GM20000 (cell line): ENCODE measurements around the gene DNASE2B.
"Not testable (repeated sequence)": the region's sequence is repeated elsewhere in the genome, so short reads cannot be mapped to it uniquely, and the experiment has no call there.

Experiments used
- DNase-seq: peaks from one replicate; pipeline ENCODE4 v3.0.0; 2012; ENCODE audit warnings: low spot score
- TF ChIP-seq, protein P1 (sequence below): IDR thresholded peaks from 2 replicates; pipeline ENCODE4 v1.5.1; 2012; ENCODE audit warnings: mild to moderate bottlenecking, control low read depth; ENCODE audit errors: extremely low read depth, missing control alignments

Gene DNASE2B

DNA sequence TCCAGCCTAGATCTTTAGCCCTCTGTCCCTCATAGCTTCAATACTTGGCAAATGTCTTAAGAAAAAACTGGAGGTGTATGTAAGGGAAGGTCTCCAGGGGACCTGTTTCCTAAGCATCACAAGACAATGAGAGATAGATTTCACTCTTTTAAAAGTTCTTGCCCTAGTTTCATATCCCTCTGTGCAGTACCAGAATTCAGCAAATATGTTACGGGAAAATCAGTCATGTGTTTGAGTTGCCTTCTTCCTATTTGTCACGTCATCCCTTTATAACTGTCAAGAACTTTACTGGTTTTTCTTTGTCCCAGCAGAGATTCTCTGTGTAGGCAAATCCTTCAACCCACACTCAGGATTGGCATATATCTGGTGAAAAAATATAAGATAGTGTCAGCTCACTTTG lies 32.3 kb downstream of the DNASE2B start:
- TF ChIP-seq, protein P1, sequence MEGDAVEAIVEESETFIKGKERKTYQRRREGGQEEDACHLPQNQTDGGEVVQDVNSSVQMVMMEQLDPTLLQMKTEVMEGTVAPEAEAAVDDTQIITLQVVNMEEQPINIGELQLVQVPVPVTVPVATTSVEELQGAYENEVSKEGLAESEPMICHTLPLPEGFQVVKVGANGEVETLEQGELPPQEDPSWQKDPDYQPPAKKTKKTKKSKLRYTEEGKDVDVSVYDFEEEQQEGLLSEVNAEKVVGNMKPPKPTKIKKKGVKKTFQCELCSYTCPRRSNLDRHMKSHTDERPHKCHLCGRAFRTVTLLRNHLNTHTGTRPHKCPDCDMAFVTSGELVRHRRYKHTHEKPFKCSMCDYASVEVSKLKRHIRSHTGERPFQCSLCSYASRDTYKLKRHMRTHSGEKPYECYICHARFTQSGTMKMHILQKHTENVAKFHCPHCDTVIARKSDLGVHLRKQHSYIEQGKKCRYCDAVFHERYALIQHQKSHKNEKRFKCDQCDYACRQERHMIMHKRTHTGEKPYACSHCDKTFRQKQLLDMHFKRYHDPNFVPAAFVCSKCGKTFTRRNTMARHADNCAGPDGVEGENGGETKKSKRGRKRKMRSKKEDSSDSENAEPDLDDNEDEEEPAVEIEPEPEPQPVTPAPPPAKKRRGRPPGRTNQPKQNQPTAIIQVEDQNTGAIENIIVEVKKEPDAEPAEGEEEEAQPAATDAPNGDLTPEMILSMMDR = no peak
- DNase-seq = no peak

DNA sequence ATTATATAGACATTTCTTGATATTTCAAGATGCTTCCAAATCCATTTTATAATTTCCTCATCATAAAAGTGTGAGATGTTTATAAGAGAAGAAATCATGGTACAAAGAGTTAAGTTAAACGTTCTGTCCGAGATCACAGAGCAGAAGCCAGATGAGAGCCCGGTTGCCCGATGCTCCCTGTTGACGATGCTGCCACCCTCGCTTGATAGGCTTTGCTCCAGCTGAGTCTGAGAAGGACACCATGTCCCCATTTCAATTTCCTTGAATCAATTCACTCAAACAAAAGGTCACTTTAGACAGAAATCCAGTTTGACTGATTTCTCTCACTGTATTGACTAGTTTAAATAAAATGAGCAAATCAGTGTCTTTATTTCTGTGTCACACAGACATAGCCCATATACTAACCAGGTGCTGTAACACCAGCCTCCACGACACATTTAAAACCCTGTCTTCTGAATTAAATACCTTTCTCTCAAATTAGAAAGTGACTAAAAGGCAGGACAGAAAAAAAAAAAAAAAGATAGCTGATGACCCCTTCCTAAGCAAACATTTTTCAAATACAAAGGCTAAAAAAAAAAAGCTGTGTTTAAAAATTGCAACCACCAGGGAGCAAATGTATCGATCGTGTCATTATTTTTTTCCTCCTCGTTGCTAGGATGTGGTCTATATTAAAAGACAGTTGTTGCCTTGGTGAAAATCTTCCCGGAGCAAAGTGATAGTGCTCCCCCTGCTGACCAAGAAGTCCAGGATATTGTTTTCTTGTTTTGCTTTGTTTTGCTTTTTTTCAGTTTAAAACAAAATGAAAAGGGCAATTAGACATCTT lies 35.2 kb downstream of the DNASE2B start:
- TF ChIP-seq, protein P1 = peak; percentile 43
- DNase-seq = peak; percentile 52

DNA sequence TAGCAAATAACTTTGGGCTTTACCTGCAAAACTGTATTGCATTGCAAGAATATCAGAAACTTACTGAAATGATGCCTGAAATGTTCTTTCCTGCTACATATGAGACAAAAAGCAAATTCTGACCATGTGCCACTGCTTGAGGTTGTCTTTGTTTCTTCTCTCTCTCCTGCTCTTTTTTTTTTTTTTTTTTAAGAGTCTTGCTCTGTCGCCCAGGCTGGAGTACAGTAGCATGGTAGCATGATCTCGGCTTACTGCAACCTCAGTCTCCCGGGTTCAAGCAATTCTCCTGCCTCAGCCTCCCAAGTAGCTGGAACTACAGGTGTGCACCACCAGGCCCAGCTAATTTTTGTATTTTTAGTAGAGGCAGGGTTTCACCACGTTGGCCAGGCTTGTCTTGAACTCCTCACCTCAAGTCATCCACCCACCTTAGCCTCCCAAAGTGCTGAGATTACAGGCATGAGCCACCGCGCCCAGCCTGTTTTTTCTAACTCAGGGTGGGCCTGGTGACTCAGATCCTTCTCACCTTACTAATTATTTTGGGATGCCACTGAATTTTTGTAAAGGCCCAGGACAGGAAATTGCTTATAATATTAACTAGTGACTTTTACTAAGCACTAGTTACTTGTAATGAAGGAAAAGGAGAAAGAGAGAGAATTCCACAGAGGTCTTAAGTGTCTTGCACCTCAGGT lies 35.9 kb downstream of the DNASE2B start:
- TF ChIP-seq, protein P1 = no peak
- no peak for DNase-seq

DNA sequence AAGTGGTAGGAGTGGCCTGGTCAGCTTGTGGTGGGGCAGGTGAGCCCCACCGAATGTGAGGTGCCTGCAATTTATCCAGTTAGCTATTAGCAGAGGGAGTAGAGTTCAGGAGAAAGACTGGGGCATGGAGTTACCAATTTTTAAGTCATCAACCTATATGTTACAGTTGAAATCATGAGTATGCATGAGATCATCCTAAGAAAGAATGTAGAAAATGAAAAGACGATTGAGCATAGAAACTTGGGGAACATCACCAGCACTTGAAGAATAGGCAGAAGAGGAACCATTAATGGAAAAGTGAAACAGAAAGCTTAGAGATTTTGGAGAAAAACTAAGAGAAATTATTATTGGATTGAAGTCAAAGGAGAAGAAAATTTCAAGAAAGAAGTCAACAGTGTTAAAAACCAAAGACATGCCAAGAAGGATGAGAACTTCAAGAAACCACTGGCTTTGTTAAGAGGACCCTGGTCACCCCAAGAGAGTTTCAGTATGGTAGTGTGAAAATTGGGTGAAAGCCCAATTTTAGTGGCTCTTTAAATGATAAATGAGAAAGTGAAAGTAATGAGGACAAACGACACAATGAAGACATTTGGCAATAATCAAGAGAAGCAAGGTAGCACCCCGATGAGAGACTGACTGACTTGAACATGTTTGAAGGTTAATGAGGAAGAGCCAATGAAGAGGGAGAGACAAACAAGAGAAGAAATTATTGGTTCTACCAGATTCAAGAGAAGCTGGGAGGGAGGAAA lies 36.7 kb downstream of the DNASE2B start:
- DNase-seq = no peak
- TF ChIP-seq, protein P1 = no peak

DNA sequence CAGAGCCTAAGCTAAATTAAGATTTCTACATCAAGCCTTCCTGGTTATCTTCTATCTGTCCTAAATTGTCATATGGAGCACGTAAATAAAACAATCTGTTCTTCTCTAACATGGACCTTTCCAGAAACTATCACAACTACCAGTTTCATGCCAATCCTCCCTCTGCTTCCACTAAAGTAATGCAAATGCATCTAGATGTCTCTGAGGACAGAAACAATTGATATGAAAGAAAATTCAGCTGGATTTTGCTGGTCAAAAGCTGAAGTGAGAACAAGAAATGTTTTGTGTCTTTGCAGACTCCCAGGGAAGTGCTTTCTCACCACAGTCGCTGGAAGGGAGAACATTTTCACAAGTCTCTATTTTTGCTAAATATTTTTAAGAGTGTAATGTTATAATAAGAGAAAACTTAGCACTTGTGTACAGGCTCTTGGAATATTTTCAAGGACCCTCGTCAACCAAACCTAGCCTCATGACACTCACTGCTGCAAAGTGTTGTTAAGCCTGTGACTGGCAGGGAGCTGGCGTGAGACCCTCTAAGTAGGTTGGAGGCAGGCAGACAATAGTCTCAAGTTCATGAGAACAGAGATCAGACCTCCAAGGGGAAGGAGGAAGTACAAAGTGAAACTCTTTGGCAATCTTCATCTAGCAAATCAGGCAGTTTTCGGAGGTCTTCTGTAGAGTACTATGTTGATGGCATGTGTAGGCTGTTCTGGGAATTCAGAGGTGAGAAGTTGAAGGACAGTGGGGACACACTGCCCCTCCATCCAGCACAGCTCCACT lies 38.8 kb downstream of the DNASE2B start:
- DNase-seq = peak; percentile 33
- TF ChIP-seq, protein P1 = no peak

DNA sequence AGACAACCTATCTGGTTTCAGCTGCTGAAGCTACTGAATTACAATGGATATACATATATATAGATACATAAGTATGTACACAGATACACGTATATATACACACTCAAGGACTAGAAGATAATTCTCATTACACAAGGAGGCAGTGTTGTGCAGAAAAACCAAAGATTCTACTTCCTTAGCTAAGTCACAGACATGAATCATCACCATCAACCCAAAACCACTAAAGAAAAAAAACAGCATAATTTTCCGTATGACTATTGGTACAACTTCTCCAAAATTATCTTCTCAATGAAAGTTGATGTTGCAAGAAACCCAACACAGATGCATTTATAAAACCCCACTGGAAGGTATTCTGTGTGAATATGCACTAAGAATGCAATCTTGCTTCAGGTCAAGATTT lies 44.0 kb downstream of the DNASE2B start:
- DNase-seq = peak; percentile 75
- TF ChIP-seq, protein P1 = peak; percentile 18

DNA sequence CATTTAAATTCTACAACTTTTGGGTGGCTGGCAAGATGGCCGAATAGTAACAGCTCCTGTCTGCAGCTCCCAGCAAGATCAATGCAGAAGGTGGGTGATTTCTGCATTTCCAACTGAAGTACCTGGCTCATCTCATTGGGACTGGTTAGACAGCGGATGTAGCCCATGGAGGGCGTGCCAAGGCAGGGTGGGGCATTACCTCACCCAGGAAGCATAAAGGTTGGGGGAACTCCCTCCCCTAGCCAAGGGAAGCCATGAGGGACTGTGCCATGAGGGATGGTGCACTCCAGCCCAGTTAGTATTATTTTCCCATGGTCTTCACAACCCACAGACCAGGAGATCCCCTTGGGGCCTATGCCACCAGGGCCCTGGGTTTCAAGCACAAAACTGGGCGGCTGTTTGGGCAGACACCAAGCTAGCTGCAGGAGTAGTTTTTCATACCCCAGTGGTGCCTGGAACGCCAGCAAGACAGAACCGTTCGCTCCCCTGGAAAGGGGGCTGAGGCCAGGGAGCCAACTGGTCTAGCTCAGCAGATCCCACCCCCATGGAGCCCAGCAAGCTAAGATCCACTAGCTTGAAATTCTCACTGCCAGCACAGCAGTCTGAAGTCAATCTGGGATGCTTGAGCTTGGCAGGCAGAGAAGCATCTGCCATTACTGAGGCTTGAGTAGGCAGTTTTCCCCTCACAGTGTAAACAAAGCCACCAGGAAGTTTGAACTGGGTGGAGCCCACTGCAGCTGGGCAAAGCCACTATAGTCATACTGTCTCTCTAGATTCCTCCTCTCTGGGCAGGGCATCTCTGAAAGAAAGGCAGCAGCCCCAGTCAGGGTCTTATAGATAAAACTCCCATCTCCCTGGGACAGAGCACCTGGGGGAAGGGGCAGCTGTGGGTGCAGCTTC lies 44.7 kb downstream of the DNASE2B start:
- DNase-seq = not testable (repeated sequence)

DNA sequence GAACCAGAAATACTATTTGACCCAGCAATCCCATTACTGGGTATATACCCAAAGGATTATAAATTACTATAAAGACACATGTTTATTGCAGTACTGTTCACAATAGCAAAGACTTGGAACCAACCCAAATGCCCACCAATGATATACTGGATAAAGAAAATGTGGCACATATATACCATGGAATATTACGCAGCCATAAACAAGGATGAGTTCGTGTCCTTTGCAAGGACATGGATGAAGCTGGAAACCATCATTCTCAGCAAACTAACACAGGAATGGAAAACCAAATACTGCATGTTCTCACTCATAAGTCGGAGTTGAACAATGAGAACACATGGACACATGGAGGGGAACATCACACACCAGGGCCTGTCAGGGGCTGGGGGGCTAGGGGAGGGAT lies 50.4 kb downstream of the DNASE2B start:
- not testable (repeated sequence) for DNase-seq
